Naive thymus-derived CD8-positive, alpha-beta T cell (primary cell): ENCODE data around the gene ZSCAN2. TPM values are rescaled to one million over a fixed set of nuclear protein-coding genes. Genes with fewer than 3 reads are reported as not detected.

ENCODE experiments used
- ATAC-seq, 2 donors: fragments of 150-1000 bp; cut with Tn5 transposase in 1 of 2; sonication (Bioruptor Pico), chemical (Tn5 transposase) in 1 of 2; 1 replicate in 1 of 2; 2 replicates in 1 of 2; pipeline ENCODE4 v1.10.0; 2021; ENCODE audit warnings: mild to moderate bottlenecking in 2 of 2, moderate library complexity in 2 of 2
- POLR2A ChIA-PET: fragments of 350-600 bp; sonication (Branson Sonifier 250); formaldehyde crosslinking; loops from one replicate; lab custom pipeline; 2021; ENCODE audit warnings: antibody characterized with exemption; lab: Charles Lee
- DNase-seq, 10 donors: peaks; one replicate each; pipeline versions ENCODE4 v3.0.0 to v3.0.0-alpha.2; 2020 to 2022
- H3K27ac Mint-ChIP-seq, 10 donors: one replicate each; pipeline ENCODE4 v1.8.0; 2020 to 2022; ENCODE audit warnings: mild to moderate bottlenecking in 10 of 10, mixed read lengths in 10 of 10, moderate library complexity in 4 of 10, inconsistent platforms in 1 of 10
- H3K27me3 Mint-ChIP-seq, 5 donors: one replicate each; pipeline ENCODE4 v1.8.0; 2021 to 2022; ENCODE audit warnings: mixed read lengths in 5 of 5
- H3K36me3 Mint-ChIP-seq, 3 donors: one replicate each; pipeline ENCODE4 v1.8.0; 2020 to 2022; ENCODE audit warnings: mixed read lengths in 3 of 3, mild to moderate bottlenecking in 2 of 3, inconsistent platforms in 1 of 3
- H3K4me1 Mint-ChIP-seq, 4 donors: one replicate each; pipeline ENCODE4 v1.8.0; 2021 to 2022; ENCODE audit warnings: mixed read lengths in 4 of 4
- H3K4me3 Mint-ChIP-seq, 10 donors: one replicate each; pipeline ENCODE4 v1.8.0; 2020 to 2022; ENCODE audit warnings: mild to moderate bottlenecking in 10 of 10, mixed read lengths in 10 of 10, moderate library complexity in 6 of 10, inconsistent platforms in 1 of 10
- H3K9me3 Mint-ChIP-seq, 9 donors: one replicate each; pipeline ENCODE4 v1.8.0; 2020 to 2022; ENCODE audit warnings: mixed read lengths in 9 of 9, mild to moderate bottlenecking in 3 of 9, inconsistent platforms in 1 of 9, moderate library complexity in 1 of 9
- polyA plus RNA-seq, 3 donors: library from polyadenylated mRNA; unstranded; fragments of 300-500 nt; fragmentation: Illumina TruSeq; gene quantifications; one replicate each; pipeline ENCODE4 v1.2.3, GENCODE V29; 2021
- total RNA-seq, 8 experiments: library from RNA in 2 of 8; stranded (reverse) in 2 of 8; gene quantifications; one replicate each; pipeline ENCODE4 v1.2.3 and lab custom pipeline; 2021 to 2026

The ZSCAN2 gene
- total and polyA plus RNA-seq, 5 experiments from 2014 or later, result 5.1 to 13.6 (median 10.1) TPM

DNA sequence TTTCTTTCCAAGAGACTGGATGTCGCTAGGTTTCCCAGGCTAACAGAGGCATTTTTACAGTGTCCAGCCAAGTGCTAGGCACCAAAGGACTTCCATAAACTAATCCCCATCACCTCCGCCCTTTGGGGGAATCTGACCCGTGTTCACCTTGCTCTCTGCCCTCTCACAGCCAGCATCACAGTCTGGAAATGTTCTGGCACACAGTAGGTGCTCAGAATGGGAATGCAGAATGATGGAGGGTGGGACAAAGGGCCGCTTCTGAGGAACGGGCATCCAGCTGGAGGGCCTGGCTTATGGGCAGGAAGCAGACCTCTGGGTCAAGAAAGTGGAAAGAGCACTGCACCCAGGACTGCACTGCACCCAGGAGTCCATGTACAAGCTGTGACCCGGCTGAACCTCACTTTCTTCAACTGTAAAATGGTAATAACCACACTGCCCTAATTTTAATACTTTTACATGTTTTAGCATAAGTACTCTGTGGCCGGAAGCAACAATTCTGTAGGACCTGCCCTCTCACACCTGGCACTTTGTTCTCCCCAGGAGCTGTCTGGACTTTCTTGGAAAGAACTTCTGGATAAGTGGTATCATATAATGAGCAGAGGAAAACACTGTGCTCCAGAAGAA lies 58.1 kb downstream of the ZSCAN2 start:
- H3K4me1 Mint-ChIP-seq, result peaks cover 8 to 32% (median 27%) of the 10 kb centered on the region in 4 donors
- peaks cover 0 to 1% (median 0%) of the 10 kb centered on the region in 3 donors for H3K36me3 Mint-ChIP-seq
- peak overlapping the region; percentile 64 to 88 (median 82) for H3K4me3 Mint-ChIP-seq
- H3K27me3 Mint-ChIP-seq, result no peaks in the 10 kb centered on the region
- ATAC-seq, result no peak
- no peak for DNase-seq
- POLR2A ChIA-PET, result interaction anchor here (0.5 to 8.6 kb wide), 22 partner anchors 9 to 943 kb away, joined by 3 to 127 read pairs (median 4); partner anchors contain the start of gene SEC11A
- H3K9me3 Mint-ChIP-seq, result no peaks in the 10 kb centered on the region
- peak overlapping the region; percentile 32 to 89 (median 75) for H3K27ac Mint-ChIP-seq

DNA sequence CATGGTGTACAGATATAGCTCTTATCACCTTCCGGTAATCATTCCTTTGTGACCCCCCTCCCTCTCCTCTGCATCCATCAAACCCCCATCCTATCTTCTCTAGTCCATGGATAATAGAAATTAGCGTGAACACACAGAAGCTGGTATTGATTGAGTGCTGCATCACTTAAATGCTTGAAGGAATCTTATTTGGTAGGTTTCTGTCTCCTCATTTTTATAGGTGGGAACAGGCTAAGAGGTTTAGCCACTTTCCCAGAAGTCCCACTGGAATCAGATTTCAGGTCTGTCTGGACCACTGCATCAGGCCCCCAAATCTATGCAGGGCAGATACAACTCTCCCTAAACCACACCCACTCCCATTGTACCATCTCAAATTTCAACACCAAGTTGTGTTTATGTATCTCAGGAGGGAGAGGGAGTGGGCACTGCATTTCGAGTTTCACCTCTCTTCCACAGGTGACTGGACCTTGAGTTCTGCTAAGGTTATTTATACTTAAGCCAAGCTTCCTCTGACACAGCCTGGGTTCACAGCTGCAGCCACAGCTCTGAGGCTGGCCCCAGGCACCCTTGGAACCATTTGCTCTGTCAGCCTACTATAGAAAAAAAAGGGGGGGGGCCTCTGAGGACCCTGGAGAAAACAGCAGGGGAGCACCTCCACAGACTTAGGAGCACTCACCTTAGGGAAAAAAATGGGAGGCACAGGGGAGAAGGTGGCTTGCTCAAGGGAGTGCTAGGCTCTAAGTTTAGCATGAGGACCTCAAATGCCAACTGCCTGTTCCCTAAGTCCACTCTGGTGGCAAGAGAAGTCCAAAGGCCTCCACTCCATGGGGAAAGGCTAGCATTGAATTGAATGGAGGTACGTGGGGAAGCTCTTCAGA lies 59.3 kb downstream of the ZSCAN2 start:
- Mint-ChIP-seq H3K4me3 (peak overlapping the region in 5 of 10 donors; percentile 19 to 42 (median 32)), H3K27ac (peak overlapping the region in 5 of 10 donors; percentile 51 to 77 (median 66)), H3K27me3 (no peaks in the 10 kb centered on the region), H3K9me3 (no peaks in the 10 kb centered on the region), H3K4me1 (peaks cover 5 to 25% (median 20%) of the 10 kb centered on the region in 4 donors), H3K36me3 (peaks cover 0 to 8% (median 0%) of the 10 kb centered on the region in 3 donors)
- ATAC-seq (no peak), DNase-seq (no peak)
- POLR2A ChIA-PET, result interaction anchor here (0.8 to 8.6 kb wide), 7 partner anchors 13 to 89 kb away, joined by 3 to 127 read pairs (median 5); partner anchors contain the start of gene SEC11A

DNA sequence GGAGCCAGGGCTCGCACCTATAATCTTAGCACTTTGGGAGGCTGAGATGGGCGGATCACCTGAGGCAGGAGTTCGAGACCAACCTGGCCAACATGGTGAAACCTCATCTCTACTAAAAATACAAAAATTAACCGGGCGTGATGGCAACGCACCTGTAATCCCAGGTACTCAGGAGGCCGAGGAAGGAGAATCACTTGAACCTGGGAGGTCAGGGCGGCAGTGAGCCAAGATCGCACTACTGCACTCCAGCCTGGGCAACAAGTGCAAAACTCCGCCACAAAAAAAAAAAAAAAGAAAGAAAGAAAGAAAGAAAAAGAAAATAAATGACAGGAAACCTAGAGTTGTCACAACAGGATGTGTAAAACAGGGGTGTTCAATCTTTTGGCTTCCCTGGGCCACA lies 60.2 kb downstream of the ZSCAN2 start:
- peaks cover 0 to 14% (median 0%) of the 10 kb centered on the region in 3 donors for H3K36me3 Mint-ChIP-seq
- H3K27me3 Mint-ChIP-seq, result no peaks in the 10 kb centered on the region
- no peak overlapping the region for H3K4me3 Mint-ChIP-seq
- DNase-seq (no peak), ATAC-seq (no peak)
- peaks cover 5 to 23% (median 17%) of the 10 kb centered on the region in 4 donors for H3K4me1 Mint-ChIP-seq
- POLR2A ChIA-PET, result interaction anchor here (0.8 to 8.3 kb wide), 3 partner anchors 14 to 86 kb away, joined by 3 to 71 read pairs (median 3); partner anchors contain the start of gene SEC11A
- H3K9me3 Mint-ChIP-seq, result no peaks in the 10 kb centered on the region
- H3K27ac Mint-ChIP-seq, result peak overlapping the region in 5 of 10 donors; percentile 3 to 71 (median 31)

DNA sequence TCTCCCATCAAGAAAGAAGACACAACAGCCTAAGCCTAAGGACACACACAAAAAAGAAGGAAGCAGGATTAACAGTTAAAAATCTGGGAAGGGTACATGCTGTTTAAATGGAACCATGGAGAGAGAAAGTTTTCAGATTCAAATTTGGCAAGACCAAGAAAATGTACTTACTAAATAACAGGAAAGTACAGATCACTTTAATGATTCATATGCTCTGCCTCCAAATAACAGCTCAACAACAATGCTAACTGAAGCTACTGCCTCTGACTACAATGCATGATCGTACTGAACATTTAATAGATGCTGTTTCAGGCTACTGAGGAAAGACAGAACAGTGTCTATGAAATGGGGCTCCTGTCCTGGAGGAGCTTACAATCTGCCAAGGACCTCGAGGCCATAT lies 65.6 kb downstream of the ZSCAN2 start:
- POLR2A ChIA-PET, result interaction anchor here (0.7 to 1.1 kb wide), 2 partner anchors 12 to 51 kb away, joined by 4 read pairs; no protein-coding TSS in a partner anchor
- Mint-ChIP-seq H3K36me3 (peaks cover 0 to 57% (median 3%) of the 10 kb centered on the region in 3 donors), H3K9me3 (no peaks in the 10 kb centered on the region), H3K27me3 (no peaks in the 10 kb centered on the region), H3K4me1 (peaks cover 1 to 6% (median 3%) of the 10 kb centered on the region in 4 donors), H3K27ac (peak overlapping the region in 7 of 10 donors; percentile 23 to 88 (median 65)), H3K4me3 (no peak overlapping the region)
- no peak for ATAC-seq
- DNase-seq, result no peak

DNA sequence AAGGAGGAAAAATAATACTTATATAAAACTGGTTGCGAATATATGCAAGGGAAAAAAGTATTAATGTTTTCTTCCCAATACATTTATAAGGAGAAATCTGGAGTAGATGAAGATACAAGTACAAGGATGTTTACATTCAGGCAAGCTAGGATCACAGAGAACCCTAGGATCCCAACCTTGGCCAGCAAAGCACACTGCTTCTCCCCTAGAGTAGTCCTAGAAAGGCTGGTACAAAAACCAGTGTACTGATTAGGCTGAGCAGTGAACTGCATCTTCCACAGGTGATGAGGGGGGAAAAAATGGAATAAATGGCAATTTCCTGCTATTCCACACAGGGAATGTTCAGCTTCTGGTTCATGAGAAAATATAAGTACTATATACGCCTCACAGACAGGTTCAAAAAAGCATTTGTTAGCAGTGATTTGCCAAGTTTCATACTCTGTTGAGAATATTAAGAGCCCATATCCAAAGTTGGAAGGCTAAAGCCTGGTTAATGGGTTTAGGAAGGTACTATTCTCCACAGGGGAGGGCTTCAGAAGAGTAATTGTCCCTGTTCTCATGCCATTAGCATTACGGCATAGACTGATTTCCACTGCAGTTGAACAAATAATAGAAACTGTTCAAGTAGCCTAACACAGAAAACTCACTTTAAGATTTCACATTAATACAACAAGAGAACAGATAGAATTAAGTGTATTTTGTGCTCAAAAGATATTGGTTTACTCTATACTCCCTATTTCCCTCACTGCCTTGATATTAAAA lies 67.6 kb downstream of the ZSCAN2 start:
- peaks cover 1 to 6% (median 5%) of the 10 kb centered on the region in 4 donors for H3K4me1 Mint-ChIP-seq
- POLR2A ChIA-PET, result interaction anchor here (0.6 to 0.8 kb wide), 2 partner anchors 10 to 18 kb away, joined by 3 read pairs; no protein-coding TSS in a partner anchor
- peak overlapping the region in 2 of 10 donors; percentile 7 to 50 for H3K27ac Mint-ChIP-seq
- H3K4me3 Mint-ChIP-seq, result no peak overlapping the region
- ATAC-seq (no peak), DNase-seq (no peak)
- H3K36me3 Mint-ChIP-seq, result peaks cover 0 to 69% (median 5%) of the 10 kb centered on the region in 3 donors
- H3K9me3 Mint-ChIP-seq, result no peaks in the 10 kb centered on the region
- no peaks in the 10 kb centered on the region for H3K27me3 Mint-ChIP-seq

DNA sequence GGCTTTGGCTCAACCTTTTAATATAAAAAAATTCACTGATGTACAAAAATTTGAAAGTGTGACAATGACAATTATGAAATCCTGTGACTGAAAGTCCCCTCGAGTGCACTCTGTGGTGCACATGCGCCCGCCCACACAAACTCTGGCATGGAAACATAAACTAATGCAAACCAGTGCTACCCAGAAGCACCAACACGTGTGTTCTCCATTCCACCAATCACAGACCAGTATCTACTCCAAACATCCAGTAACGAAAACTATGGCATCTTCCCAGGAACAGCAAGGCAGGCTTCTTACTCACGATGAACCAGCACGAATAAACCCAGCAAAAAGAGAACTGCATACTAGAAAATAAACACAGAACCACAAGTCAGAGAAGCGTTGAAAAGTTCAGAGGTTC lies 68.9 kb downstream of the ZSCAN2 start:
- POLR2A ChIA-PET, result no interaction called here
- DNase-seq, result no peak

DNA sequence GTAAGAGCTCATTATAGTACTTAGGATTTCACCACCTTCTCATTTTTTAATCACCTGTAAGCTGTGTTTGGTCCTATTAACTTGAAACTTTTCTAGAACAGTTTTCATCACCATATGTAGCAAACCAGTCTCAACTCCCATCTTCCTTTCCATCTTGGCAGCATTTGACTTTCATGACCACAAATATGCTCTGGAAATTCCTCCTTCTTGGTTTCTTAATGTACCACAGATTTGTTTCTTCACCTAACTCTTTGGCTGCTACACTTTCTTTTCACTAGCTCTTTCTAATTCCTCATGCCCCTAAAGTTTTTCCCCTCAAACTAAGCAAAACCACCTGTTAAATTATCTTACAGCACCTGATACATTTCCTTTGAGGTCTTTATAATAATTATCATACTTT lies 70.4 kb downstream of the ZSCAN2 start:
- peaks cover 0 to 72% (median 5%) of the 10 kb centered on the region in 3 donors for H3K36me3 Mint-ChIP-seq
- H3K27ac Mint-ChIP-seq, result peak overlapping the region in 2 of 10 donors; percentile 75 to 79
- no peak for DNase-seq
- H3K4me3 Mint-ChIP-seq, result no peak overlapping the region
- peaks cover 4 to 6% (median 6%) of the 10 kb centered on the region in 4 donors for H3K4me1 Mint-ChIP-seq
- no peak for ATAC-seq
- H3K9me3 Mint-ChIP-seq, result no peaks in the 10 kb centered on the region
- POLR2A ChIA-PET, result interaction anchor here (0.6 kb wide), 2 partner anchors 84 to 141 kb away, joined by 6 read pairs; no protein-coding TSS in a partner anchor
- no peaks in the 10 kb centered on the region for H3K27me3 Mint-ChIP-seq

More for the DNA sequence above, 68.9 kb downstream of the ZSCAN2 start:
- Mint-ChIP-seq H3K36me3 (peaks cover 0 to 69% (median 5%) of the 10 kb centered on the region in 3 donors), H3K4me3 (no peak overlapping the region), H3K27ac (peak overlapping the region in 2 of 10 donors; percentile 7 to 54), H3K4me1 (peaks cover 1 to 6% (median 5%) of the 10 kb centered on the region in 4 donors), H3K9me3 (no peaks in the 10 kb centered on the region), H3K27me3 (no peaks in the 10 kb centered on the region)
- no peak for ATAC-seq

Other genes with a start within 250 kb of the ZSCAN2 start
- gene WDR73, start 53.3 kb downstream of the ZSCAN2 start, total RNA-seq, result 10 to 100 TPM; 38.3 to 43.2 TPM
- 10 to 100 TPM; 12.2 to 18.8 (median 17.9) TPM for gene WDR73, start 53.3 kb downstream of the ZSCAN2 start, polyA plus RNA-seq
- 1 to 10 TPM; 1.6 to 2.1 TPM for gene NMB, start 57.2 kb downstream of the ZSCAN2 start, total RNA-seq
- gene NMB, start 57.2 kb downstream of the ZSCAN2 start, polyA plus RNA-seq, result 1 to 10 TPM; 1.9 to 5.7 (median 3.3) TPM
- 10 to 100 TPM; 68.3 to 70.6 TPM for gene SEC11A, start 115.1 kb downstream of the ZSCAN2 start, total RNA-seq
- 100 to 1,000 TPM; 103 to 128 (median 119) TPM for gene SEC11A, start 115.1 kb downstream of the ZSCAN2 start, polyA plus RNA-seq
- gene ZNF592, start 147.6 kb downstream of the ZSCAN2 start, total RNA-seq, result 10 to 100 TPM; 39.6 to 40.7 TPM
- 1 to 10 TPM; 3.2 to 9.4 (median 4.1) TPM for gene ZNF592, start 147.6 kb downstream of the ZSCAN2 start, polyA plus RNA-seq
- under 1 TPM; 0.11 to 0.29 TPM for gene ALPK3, start 216.3 kb downstream of the ZSCAN2 start, total RNA-seq
- gene ALPK3, start 216.3 kb downstream of the ZSCAN2 start, polyA plus RNA-seq, result under 1 TPM in 1 of 3 donors, not detected in 2; 0.01 TPM